DMS53 (cell line): Measurements from ENCODE around the gene PHRF1.

Experiments
- DNase-seq: peaks from one replicate; lab custom pipeline; 2025; lab: John Stamatoyannopoulos, UW

PHRF1 gene, protein sequence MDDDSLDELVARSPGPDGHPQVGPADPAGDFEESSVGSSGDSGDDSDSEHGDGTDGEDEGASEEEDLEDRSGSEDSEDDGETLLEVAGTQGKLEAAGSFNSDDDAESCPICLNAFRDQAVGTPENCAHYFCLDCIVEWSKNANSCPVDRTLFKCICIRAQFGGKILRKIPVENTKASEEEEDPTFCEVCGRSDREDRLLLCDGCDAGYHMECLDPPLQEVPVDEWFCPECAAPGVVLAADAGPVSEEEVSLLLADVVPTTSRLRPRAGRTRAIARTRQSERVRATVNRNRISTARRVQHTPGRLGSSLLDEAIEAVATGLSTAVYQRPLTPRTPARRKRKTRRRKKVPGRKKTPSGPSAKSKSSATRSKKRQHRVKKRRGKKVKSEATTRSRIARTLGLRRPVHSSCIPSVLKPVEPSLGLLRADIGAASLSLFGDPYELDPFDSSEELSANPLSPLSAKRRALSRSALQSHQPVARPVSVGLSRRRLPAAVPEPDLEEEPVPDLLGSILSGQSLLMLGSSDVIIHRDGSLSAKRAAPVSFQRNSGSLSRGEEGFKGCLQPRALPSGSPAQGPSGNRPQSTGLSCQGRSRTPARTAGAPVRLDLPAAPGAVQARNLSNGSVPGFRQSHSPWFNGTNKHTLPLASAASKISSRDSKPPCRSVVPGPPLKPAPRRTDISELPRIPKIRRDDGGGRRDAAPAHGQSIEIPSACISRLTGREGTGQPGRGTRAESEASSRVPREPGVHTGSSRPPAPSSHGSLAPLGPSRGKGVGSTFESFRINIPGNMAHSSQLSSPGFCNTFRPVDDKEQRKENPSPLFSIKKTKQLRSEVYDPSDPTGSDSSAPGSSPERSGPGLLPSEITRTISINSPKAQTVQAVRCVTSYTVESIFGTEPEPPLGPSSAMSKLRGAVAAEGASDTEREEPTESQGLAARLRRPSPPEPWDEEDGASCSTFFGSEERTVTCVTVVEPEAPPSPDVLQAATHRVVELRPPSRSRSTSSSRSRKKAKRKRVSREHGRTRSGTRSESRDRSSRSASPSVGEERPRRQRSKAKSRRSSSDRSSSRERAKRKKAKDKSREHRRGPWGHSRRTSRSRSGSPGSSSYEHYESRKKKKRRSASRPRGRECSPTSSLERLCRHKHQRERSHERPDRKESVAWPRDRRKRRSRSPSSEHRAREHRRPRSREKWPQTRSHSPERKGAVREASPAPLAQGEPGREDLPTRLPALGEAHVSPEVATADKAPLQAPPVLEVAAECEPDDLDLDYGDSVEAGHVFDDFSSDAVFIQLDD (N-terminal part only)

DNA sequence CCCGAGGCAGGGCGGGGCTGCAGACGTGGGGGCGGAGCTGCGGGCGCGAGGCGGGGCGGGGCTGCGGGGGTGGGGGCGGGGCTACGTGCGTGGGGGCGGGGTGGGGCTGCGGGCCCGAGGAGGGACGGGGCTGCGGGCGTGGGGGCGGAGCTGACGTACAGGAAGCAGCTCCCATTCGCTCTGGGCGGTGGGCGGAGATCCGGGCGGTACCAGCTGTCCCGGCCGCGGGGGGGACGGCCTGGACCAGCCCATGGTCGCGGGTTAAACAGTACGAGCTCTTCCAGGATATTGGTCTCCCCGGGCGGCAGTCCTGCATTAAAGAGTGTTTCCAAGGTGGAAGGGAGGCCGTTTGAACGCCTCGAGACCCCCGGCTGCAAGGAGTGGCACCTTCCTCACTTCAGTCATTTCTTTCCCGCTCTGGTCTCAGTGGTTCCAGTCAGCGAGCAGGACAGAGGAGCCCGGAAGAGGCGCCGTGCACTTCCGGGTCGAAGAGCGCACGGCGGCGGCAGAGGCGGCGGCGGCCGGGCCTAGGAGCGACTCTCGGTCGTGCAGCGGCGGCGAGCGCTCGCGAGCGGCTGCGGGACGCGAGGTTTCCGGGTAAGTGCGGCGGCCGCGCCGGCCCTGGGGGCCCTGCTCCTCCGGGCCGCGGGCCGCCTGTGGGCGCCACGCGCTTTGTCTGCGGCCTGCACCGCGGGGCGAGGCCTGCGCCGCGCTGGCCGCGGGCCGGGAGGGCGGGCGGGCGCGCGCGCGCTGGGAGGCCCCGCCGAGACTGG is at the start of gene PHRF1:
Gene PHRF1, plus strand, starts transcription at position 475 of the 773 bp plus-strand sequence. CDS start 5,043 bp downstream, outside the sequence.
- peak; percentile 98 for DNase-seq

DNA sequence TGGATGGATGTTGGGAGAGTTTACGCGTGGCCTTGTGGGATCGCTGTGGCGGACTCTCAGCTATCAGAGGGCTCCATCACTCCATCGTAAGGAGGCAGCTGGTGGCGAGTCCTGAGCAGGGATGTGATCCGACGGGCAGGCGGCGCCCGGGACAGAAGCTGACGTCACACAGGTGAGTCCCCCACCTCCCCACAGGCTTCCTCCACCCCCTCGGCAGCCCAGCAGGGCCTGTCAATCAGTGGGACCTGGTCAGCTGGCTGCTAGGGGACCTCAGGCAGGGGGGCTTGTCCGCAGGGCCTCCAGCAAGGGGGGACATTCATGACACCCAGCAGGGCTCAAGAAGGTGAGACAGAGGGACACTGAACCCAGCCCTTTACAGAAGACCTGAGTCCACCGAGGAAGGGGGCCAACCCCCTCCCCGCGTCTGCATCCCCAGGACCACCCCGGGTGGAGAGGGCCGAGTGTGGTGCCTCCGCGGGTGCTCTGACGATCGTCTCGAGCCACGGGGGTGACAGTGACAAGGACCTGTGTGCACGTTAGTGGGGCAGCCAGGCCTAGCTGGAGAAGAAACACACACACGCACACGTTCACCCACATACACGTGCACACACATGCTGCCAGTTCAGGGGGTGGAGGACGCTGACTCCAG is 48.0 kb upstream of the PHRF1 start:
- no peak for DNase-seq

DNA sequence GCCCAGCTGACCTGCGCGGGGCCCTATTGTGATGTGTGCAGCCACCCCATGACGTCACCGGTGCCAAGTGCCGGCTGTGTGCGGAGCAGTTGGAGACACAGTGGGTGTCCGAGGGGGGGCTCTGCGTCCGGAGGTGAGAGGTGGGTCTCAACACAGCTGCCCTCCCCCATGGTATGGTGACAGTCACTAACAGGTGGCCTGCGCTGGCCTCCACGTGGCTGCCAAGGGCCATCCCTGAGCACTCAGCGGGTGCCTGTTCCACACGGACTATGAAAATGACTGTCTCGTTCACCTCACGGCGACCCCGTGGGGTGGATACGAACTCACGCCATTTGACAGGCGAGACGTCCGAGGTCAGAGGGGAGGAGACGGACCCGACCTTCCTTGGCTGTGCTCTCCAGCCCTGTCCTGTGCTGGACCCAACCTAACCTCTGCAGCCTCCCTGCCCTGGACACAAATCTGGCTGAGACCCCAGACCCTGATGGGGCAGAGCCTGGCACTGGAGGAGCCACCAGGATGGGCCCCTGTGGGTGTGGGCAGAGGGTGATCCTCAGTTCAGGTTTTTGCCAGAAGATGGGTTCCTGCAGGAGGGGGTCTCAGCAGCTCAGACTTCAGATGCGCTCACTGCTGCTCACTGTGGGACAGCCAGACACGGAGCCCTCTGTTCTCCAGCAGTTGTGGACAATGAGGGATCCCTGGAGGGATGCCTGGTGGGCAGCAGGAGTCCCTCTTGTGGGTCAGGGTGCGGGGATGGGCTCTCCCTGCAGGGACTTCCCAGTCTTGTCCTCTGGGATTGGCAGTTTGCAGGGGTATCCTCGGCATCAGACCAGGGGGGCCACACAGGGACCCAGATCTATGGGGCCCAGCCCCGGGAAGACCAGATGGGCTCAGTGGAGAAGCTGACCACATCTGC is 47.2 kb upstream of the PHRF1 start:
- DNase-seq = no peak

DNA sequence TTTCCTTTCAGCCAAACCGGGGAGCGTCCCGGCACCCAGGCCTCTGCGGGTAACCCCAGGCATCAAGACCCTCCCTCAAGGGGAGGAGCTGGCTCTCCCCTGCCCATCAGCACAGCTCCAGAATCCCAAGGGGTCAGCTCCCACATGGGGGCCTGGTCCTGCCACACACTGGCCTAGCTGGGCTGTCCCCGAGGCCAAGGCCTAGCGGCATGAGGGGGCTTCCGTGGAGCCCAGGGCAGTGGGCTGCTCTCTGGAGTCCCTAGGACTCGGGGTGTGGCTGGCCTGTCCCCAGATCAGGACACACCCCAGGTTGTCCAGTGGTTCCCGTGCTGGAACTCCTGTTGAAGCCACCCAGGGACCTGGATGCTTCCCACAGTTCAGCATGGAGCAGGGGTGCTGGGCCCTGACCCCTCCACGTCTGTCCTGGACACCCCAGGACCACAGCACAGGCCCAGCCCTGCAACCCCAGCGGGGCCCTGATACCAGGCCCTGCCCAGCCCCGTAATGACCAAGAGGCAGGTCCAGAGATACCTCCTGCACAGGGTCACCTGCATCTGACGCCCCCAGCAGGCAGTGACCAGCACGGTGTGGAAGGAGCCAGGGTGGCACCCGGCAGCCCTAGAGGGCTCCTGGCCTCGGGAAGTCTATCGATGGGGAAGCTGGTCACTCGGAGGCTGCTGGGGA is 46.4 kb upstream of the PHRF1 start:
- no peak for DNase-seq

DNA sequence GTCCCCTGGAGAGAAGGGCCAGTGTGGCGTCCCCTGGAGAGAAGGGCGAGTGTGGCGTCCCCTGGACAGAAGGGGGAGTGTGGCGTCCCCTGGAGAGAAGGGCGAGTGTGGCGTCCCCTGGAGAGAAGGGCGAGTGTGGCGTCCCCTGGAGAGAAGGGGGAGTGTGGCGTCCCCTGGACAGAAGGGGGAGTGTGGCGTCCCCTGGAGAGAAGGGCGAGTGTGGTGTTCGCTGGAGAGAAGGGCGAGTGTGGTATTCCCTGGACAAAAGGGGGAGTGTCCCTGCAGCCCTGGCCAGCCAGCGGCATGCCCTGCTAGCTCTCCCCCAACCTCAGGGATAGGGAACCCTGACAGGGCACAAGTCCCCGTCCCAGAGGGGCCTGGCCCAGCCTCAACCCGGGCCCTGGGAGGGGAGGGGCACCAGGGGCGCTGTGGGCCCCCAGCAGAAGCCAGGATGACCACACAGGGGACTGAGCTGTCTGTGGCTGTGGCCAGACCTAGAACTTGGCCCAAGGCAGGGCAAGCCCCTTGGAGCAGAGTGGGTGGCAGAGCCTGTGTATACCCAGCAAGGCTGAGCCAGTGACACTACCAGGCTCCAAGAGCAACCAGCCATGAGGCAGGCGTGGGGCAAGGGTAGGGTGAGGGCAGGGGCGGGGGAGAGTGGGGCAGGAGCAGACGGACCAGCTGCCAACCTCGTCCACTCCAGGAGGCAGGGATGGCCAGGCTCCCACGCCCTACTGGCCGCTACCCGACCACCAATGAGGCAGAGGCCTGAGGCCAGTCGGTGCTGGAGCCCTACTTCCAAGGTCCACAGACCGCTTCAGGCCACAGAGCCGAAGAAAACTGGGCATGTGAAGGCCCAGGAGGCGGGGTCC is 45.1 kb upstream of the PHRF1 start:
- no peak for DNase-seq

DNA sequence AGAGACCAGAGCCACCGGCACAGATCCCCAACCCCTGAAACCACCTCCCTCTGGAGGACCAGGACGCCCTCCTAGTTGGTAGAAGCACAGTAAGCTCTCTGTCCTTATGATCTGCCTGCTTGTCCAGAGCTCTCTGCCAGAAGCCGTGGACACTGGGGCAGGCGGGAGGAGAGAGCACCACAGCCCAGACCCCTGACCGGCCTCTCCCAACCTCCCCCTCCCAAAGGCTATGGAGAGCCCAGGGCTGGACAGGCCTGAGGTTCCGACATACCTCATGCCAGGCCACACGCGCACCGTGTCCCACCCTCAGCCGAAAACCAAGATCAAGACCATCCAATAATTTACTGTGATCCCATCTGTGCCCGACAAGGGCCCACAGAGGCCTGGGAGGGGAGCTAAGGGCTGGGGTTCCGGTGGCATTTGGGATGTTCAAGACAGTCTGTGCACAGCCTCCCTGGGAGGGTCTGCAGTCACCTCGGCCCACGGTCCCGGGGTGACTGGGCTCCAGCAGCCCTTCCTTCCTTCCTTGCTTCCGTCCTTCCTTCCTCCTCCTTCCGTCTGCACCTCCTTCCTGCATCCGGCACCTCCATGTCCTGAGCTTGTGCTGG is 44.2 kb upstream of the PHRF1 start:
- DNase-seq = no peak

DNA sequence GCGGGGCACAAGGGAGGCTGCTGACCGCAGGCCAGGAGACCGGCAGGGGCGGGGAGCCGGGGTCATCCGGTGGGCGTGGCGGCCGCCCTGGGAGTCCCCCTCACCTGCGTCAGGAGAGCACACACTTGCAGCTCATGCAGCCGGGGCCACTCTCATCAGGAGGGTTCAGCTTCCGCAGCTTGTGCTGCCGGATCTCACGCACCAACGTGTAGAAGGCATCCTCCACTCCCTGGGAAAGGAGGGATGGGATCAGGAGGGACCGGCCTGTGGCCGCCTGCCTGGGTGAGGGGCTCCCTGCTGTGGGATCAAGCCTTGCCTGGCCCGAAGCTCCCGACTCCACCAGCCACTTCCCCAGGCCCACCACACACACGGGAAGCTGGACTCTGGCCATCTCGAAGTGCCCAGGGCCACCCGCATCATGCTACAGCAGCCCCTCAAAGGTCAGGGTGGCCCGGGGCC is 43.7 kb upstream of the PHRF1 start:
- no peak for DNase-seq

DNA sequence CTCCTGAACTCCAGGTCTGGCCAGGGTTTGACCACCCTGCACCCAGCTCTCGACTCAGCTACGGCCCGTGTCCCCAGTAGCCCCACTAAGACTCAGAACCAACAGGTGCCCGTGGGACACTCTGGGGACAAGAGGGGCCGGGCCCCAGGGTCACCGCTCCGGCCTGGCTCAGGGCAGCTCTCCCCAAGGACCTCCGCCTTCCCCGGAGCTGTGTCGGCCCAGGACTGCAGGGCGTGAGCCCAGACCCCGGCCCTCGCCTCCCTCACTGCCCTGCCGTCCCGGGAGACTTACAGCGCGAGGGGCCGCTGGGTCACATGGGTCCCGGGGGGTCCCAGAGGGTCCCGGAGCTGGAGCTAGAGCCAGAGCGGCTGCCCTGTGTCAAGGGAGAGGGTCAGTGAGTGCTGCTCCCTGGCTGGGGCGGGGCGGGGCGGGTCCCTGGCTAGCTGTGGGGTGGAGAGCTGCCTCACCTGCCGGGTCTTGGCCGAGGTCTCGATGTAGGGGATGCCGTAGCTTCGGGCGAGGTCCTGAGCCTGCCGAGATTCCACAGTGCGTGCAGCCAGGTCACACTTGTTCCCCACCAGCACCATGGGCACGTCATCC is 43.2 kb upstream of the PHRF1 start:
- no peak for DNase-seq

DNA sequence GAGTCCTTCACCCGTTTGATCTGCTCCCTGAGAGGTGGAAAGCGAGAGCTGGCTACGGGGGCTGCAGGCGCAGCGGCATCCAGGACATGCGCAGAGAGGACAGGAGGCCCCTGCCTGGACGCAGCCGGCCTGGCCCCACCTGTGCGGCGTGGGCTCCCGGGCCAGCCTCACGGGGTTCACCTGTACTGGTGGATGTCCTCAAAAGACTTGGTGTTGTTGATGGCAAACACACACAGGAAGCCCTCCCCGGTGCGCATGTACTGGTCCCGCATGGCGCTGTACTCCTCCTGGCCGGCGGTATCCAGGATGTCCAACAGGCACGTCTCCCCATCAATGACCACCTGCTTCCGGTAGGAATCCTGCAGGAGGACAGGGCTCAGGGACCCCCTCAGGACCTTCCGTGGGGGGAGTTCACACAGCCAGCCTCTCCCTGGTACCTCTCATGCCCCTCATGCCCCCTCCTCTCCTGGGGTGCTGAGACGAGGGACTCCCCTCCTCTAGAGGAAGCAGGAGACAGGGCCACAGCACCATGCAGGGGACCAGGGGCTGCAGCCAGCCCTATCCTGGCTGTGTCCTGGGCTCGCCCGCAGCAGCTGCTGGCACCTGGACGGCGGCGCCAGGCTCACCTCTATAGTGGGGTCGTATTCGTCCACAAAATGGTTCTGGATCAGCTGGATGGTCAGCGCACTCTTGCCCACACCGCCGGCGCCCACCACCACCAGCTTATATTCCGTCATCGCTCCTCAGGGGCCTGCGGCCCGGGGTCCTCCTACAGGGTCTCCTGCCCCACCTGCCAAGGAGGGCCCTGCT is 42.5 kb upstream of the PHRF1 start:
- no peak for DNase-seq

DNA sequence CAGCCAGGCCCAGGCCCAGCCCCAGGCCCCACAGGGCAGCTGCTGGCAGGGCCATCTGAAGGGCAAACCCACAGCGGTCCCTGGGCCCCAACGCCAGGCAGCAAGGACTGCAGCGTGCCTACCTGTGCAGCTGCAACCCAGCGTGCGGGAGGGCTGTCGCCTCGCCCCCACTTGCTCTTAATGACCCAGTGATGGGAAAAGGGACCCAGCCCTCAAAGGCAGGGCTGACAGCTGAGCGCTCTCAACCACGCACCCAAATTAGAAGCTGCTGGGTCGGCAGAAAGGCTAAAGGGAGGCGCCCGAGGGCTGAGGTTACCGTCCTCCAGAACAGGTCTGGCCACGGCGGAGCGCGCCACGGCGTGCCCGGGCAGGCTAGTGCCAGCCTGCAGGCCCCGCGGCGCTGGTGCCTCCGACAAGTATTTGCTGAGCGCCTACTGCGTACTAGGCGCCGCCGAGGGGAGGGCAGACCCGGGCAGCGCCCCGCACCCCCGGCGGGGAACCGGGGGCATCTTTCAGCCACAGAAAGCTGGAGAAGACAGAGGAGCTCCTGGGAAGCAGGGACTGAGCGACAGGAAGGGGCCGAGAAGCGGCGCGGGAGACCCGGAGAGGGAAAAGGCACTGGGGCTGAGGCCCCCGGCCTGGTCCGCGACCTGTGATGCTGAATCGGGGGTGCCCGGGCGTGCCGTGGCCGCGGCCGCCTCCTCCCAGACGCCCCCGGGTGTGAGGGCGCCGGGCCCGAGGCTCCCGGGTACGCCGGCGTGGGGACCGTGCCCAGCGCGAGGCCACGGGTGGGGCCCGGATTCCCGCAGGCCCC is 41.7 kb upstream of the PHRF1 start:
- DNase-seq = peak; percentile 83

DNA sequence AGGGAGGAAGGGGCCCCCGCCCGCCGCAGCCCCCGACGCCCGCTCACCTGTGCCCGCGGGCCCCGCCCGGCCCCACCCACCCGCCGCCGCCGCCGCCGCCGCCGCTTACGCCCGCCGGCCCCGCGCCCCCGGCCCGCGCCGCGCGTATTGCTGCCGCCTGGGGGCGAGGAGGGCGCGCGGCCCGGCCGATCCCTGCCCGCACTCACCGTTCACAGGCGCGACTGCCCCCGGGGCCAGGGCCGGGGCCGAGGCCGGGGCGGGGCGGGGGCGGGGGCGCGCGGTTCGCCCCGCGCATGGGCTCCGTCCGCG is 41.1 kb upstream of the PHRF1 start:
- no peak for DNase-seq

DNA sequence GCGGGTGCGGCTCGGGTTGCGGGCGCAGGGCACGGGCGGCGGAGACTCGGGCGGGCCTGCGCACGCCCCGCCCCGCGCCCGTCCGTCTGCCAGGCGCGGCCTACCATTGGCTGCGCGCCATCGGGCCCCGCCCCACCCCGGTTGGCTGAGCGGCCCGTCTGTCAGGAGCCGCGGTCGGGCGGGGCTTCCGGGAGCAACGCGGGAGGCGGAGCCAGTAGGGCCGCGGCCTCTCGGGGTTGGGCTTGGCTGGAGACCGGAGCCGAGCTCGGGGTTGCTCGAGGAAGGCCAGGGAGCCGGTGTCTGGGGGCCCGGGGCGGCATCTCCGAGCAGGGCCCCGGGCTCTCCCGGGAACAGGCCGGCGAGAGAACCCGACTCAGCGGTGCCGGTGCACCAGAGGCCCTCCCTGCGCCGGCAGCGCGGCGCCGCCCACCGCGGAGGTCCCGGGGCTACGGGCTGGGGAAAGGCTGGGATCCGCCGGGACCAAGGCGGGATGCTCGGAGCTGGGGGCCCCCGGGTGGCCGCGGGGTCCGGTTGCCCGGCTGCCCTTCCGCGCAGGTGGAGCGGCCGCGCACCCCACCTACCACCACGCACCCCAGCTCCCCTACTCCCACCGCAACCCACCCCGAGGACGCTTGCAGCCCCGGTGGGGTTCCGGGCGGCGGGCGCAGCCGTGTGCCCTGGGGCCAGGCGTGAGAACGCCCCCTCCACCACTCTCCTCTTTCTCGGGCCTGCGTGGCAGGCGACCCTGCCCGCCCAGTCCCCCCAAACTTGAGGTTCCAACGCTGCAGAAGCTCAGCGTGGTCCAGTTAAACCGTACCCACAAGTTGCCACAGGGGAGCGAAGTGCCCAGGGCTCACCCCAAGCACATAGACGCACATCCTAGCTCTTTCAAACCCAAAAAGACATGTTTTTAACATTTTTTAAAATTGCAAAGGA is 40.5 kb upstream of the PHRF1 start, which contains the start of gene HRAS:
Gene HRAS, minus strand, starts transcription at position 58 of the 936 bp plus-strand sequence.
- peak; percentile 99 for DNase-seq

DNA sequence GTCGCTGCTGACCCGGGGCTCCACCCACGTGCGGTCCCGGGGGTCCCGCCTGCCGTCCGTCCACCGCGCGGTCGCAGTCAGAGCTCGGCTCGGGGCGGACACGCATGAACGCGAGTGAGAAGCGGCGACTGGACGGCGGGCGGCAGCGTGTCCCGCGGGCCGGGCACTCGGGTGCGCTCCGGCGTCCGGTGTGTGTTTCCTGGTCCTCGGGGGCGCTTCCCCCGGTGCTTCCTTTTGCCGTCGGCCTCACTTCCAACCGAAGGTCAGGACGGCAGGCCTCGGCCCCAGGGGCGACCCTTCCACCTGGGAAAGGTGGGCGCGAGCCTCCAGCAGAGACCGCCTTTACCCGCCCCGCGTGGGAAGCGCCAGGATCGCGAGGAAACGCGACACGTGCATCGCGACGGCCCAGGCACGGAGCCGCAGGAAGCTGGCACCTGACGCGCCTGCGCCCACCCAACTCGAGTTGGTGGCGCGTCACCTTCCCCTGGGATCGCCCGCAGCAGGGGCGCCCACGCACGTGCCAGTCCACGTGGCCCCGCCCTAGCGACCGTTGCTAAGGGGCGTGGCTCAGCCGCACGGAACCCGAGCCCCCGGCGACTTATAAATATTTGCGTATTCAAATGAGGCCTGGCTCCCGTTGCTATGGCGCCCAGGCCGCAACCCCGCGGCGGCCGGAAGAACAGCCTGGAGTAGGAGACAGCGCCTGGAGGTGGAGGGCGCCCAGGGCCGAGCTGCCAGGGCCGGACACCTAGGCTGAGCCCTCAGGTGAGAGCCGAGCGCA is 39.2 kb upstream of the PHRF1 start, which contains the start of gene LRRC56:
Gene LRRC56, plus strand, starts transcription at position 687 of the 781 bp plus-strand sequence. CDS start 3,158 bp downstream, outside the sequence.
- peak; percentile 99 for DNase-seq
